HG03571 (cell line): ENCODE results near the gene NSL1.

ENCODE experiments used
- ATAC-seq: cut with Tn5 transposase; IDR thresholded peaks from one replicate; pipeline ENCODE4 v1.9.1; 2021; ENCODE audit not compliant: unreplicated experiment

The NSL1 gene

DNA sequence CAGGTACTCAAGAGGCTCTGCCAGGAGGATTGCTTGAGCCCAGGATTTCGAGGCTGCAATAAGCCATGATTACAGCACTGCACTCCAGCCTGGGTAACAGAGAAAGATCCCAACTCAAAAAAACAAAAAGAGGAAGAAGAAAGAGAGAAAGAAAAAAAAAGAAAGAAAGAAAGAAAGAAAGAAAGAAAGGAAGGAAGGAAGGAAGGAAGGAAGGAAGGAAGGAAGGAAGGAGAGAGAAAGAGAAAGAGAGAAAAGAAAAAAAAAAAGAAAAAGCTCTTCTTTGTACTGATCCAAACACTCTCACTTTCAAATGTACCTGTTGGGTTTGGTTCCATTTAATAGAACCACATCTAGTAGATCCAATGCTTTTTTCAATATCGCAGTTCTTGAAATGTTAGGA lies 103.8 kb downstream of the NSL1 start:
- ATAC-seq: no peak

- ATAC-seq: no peak
These were observed 105.0 kb downstream of the NSL1 start for GRCh38 chr1:212686591-212686990.

GRCh38 chr1:212686069-212686468 lies 105.5 kb downstream of the NSL1 start:
- no peak for ATAC-seq

GRCh38 chr1:212685429-212685828 lies 106.1 kb downstream of the NSL1 start:
- ATAC-seq: no peak

DNA sequence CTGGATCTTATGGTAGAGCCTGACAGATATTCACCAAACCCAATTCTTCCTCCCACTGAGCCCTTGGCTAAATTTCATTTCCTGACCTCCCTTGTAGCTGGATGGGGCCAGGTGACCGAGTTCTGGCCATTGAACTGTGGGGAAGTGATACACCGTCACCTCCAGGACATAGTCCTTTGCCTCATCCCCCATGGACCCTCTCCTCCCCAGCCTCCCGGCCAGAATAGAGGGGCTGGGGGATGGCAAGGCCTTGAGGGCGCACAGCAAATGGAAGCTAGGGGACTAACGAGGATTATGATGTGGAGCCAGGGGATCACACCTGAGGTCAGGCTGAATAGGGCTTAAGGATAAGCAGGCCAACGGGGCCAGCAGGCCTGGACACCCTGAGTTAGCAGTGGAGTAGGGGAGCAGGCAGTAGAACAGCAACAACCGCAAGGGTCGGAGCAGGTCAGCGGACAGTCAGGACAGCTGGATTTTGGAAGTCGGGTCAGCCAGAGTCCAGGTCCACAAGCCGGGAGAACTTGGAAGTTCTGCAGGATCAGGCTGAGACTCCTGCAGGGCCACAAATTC lies 107.0 kb downstream of the NSL1 start:
- ATAC-seq: no peak

- ATAC-seq: no peak
These were observed 107.5 kb downstream of the NSL1 start for GRCh38 chr1:212684076-212684475.

DNA sequence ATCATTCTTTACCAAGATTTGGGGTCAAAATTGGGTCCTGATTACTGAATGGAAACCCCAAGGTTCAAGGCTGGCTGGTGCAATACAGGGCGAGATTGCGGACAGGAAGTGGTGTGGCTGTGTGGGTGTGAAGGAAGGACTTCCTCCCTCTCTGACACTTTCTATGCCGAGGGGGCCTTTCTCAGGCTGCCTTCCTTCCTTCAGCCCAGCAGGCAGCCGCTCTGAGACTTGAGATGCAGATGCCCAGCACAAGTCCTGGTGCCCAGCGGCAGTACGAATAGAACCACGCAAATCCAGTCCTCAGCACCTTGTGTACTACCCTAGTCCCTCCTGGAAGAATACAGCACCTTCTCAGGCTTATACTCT lies 108.2 kb downstream of the NSL1 start:
- ATAC-seq: peak; percentile 77

- no peak for ATAC-seq
These were observed 110.7 kb downstream of the NSL1 start for GRCh38 chr1:212680680-212681389.

GRCh38 chr1:212678456-212679410 lies 112.8 kb downstream of the NSL1 start:
- ATAC-seq: peak; percentile 64

GRCh38 chr1:212677573-212677972 lies 114.0 kb downstream of the NSL1 start:
- no peak for ATAC-seq

DNA sequence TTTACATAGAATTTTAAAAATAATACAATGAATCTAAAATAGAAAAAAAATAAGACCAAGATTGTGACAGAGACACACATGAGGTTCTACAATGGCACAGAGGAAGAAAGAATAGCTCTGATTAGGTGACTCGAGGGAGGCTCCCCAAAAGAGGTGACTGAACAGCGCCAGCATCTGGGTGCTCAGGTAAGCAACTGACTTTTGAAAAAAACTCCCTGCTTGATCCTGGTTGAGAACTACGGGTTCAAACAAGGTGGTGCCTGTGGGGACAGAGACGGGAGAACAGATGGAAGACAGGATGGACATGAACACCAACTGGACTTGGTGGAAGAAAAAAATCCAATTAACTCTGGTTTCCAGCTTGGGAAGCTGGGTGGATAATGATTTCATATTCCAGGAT lies 114.4 kb downstream of the NSL1 start:
- ATAC-seq: no peak
